Neuronal stem cell (in vitro differentiated cells): ENCODE measurements around the gene CTU2.
A peak's percentile ranks its signal among the peaks of the same experiment; 100 is the strongest.

Experiments used
- DNase-seq: peaks from one replicate; pipeline ENCODE4 v3.0.0-alpha.2; 2013; ENCODE audit warnings: low spot score
- H2AFZ ChIP-seq: one replicate; pipeline ENCODE4 v1.6.1; 2013; ENCODE audit warnings: mild to moderate bottlenecking, low read length, inconsistent platforms
- H2AK5ac ChIP-seq: 2 replicates; pipeline ENCODE4 v1.6.1; 2013; ENCODE audit warnings: low read depth, mild to moderate bottlenecking, inconsistent platforms, low read length, moderate library complexity, mixed read lengths
- H2BK120ac ChIP-seq: 2 replicates; pipeline ENCODE4 v1.6.1; 2013; ENCODE audit warnings: low read depth, mild to moderate bottlenecking, inconsistent platforms, low read length, moderate library complexity, mixed read lengths
- H2BK12ac ChIP-seq: one replicate; pipeline ENCODE4 v1.6.1; 2013; ENCODE audit warnings: low read length, inconsistent platforms
- H2BK15ac ChIP-seq: 2 replicates; pipeline ENCODE4 v1.6.1; 2013; ENCODE audit warnings: mild to moderate bottlenecking, low read length, inconsistent platforms, mixed read lengths
- H2BK5ac ChIP-seq: one replicate; pipeline ENCODE4 v1.6.1; 2013; ENCODE audit warnings: inconsistent platforms, mild to moderate bottlenecking, low read length, moderate library complexity
- H3K14ac ChIP-seq: one replicate; pipeline ENCODE4 v1.6.1; 2013; ENCODE audit warnings: low read length, inconsistent platforms
- H3K18ac ChIP-seq: 2 replicates; pipeline ENCODE4 v1.6.1; 2013; ENCODE audit warnings: low read length, inconsistent platforms
- H3K23ac ChIP-seq: 2 replicates; pipeline ENCODE4 v1.6.1; 2013; ENCODE audit warnings: low read depth, mild to moderate bottlenecking, mixed read lengths, low read length, inconsistent platforms; ENCODE audit not compliant: poor library complexity
- H3K27ac ChIP-seq: replicated peaks from 3 replicates; pipeline ENCODE4 v1.5.1; 2013; ENCODE audit warnings: low read length, inconsistent platforms
- H3K27me3 ChIP-seq, 3 experiments: 2 replicates each; pipeline ENCODE4 v1.6.1; 2013; ENCODE audit warnings: low read length in 3 of 3, mild to moderate bottlenecking in 2 of 3, inconsistent platforms in 1 of 3, low read depth in 1 of 3, mixed read lengths in 1 of 3, moderate library complexity in 1 of 3; ENCODE audit not compliant: control insufficient read depth in 3 of 3, insufficient read depth in 3 of 3
- H3K36me3 ChIP-seq, 2 donors: replicated peaks in 1 of 2; 2 replicates each; pipeline ENCODE4 v1.6.1; 2013; ENCODE audit warnings: low read length in 2 of 2; ENCODE audit not compliant: control insufficient read depth in 2 of 2, insufficient read depth in 2 of 2
- H3K4ac ChIP-seq: 2 replicates; pipeline ENCODE4 v1.6.1; 2013; ENCODE audit warnings: inconsistent platforms, mild to moderate bottlenecking, low read length, moderate library complexity
- H3K4me1 ChIP-seq, 2 donors: 1 replicate in 1 of 2; 2 replicates in 1 of 2; pipeline ENCODE4 v1.6.1; 2013; ENCODE audit warnings: low read length in 2 of 2, low read depth in 1 of 2; ENCODE audit not compliant: control insufficient read depth in 2 of 2, insufficient read depth in 1 of 2
- H3K4me2 ChIP-seq: one replicate; pipeline ENCODE4 v1.6.1; 2013; ENCODE audit warnings: mild to moderate bottlenecking, low read length, inconsistent platforms; ENCODE audit not compliant: insufficient read depth, poor library complexity, severe bottlenecking
- H3K4me3 ChIP-seq, 2 donors: 2 replicates each; pipeline ENCODE4 v1.5.1; 2013; ENCODE audit warnings: low read length in 2 of 2, mild to moderate bottlenecking in 2 of 2, inconsistent platforms in 1 of 2, moderate library complexity in 1 of 2
- H3K79me1 ChIP-seq: one replicate; pipeline ENCODE4 v1.6.1; 2013; ENCODE audit warnings: low read depth, mild to moderate bottlenecking, inconsistent platforms, low read length, moderate library complexity
- H3K9ac ChIP-seq: one replicate; pipeline ENCODE4 v1.6.1; 2013; ENCODE audit warnings: mild to moderate bottlenecking, low read depth, low read length, inconsistent platforms; ENCODE audit not compliant: poor library complexity
- H3K9me3 ChIP-seq, 2 donors: replicated peaks in 1 of 2; 2 replicates each; pipeline versions ENCODE3 to v1.6.1; 2013; ENCODE audit warnings: low read length in 2 of 2, mild to moderate bottlenecking in 2 of 2, inconsistent platforms in 1 of 2, low read depth in 1 of 2, mixed read lengths in 1 of 2, moderate library complexity in 1 of 2; ENCODE audit not compliant: control insufficient read depth in 2 of 2, insufficient read depth in 1 of 2
- H4K8ac ChIP-seq: one replicate; pipeline ENCODE4 v1.6.1; 2013; ENCODE audit warnings: low read depth, mild to moderate bottlenecking, inconsistent platforms, low read length, moderate library complexity
- H4K91ac ChIP-seq: one replicate; pipeline ENCODE4 v1.6.1; 2013; ENCODE audit warnings: low read length, low read depth, mild to moderate bottlenecking, inconsistent platforms; ENCODE audit not compliant: poor library complexity
- WGBS, 2 donors: extraction: QIAGEN DNeasy Blood & Tissue Kit; methylation state at CpG; one replicate each; pipeline ENCODE4 v1.1.7; 2013; ENCODE audit warnings: missing lambda C conversion rate in 2 of 2, mixed read lengths in 1 of 2; ENCODE audit not compliant: insufficient read length in 2 of 2, insufficient replicate concordance in 1 of 2; ENCODE audit errors: extremely low coverage in 2 of 2; 5-methylcytosine and 5-hydroxymethylcytosine counted together

CTU2 gene

GRCh38 chr16:88739977-88740726 is 33.8 kb downstream of the CTU2 start:
- no CpG with 5 or more reads among the region's 33 CpGs for WGBS, 2 donors
- Histone ChIP-seq H2BK15ac (no peak overlapping the region), H4K91ac (no peak overlapping the region), H3K9me3 (no peaks in the 10 kb centered on the region), H3K36me3 (no peaks in the 10 kb centered on the region), H2BK12ac (no peak overlapping the region), H2BK5ac (no peak overlapping the region), H3K4me3 (no peak overlapping the region), H3K18ac (no peak overlapping the region), H3K4me1 (peaks cover 2 to 16% of the 10 kb centered on the region in 2 donors), H3K4me2 (no peak overlapping the region), H4K8ac (no peak overlapping the region), H3K27ac (no peak overlapping the region), H3K23ac (peak overlapping the region; percentile 80), H3K4ac (no peak overlapping the region), H3K79me1 (no peaks in the 10 kb centered on the region), H2AFZ (no peak overlapping the region), H3K14ac (peak overlapping the region; percentile 8), H2AK5ac (peak overlapping the region; percentile 70), H2BK120ac (no peak overlapping the region), H3K9ac (peak overlapping the region; percentile 60), H3K27me3 (peaks cover 0 to 7% (median 0%) of the 10 kb centered on the region in 3 experiments)
- DNase-seq = no peak

GRCh38 chr16:88740727-88741055 is 34.4 kb downstream of the CTU2 start:
- no peak for DNase-seq
- no peak overlapping the region for H3K27ac ChIP-seq
- H3K23ac ChIP-seq = peak overlapping the region; percentile 80
- H3K4me2 ChIP-seq = no peak overlapping the region
- no peaks in the 10 kb centered on the region for H3K79me1 ChIP-seq
- peaks cover 0 to 7% (median 0%) of the 10 kb centered on the region in 3 experiments for H3K27me3 ChIP-seq
- H3K36me3 ChIP-seq = no peaks in the 10 kb centered on the region
- no peak overlapping the region for H2BK15ac ChIP-seq
- peak overlapping the region; percentile 70 for H2AK5ac ChIP-seq
- H3K9me3 ChIP-seq = no peaks in the 10 kb centered on the region
- no peak overlapping the region for H3K18ac ChIP-seq
- peak overlapping the region; percentile 60 for H3K9ac ChIP-seq
- no peak overlapping the region for H4K91ac ChIP-seq
- no peak overlapping the region for H3K14ac ChIP-seq
- H2AFZ ChIP-seq = no peak overlapping the region
- peak overlapping the region; percentile 17 for H4K8ac ChIP-seq
- H3K4ac ChIP-seq = no peak overlapping the region
- H3K4me1 ChIP-seq = peaks cover 3 to 18% of the 10 kb centered on the region in 2 donors
- H2BK5ac ChIP-seq = no peak overlapping the region
- no peak overlapping the region for H3K4me3 ChIP-seq
- no peak overlapping the region for H2BK12ac ChIP-seq
- WGBS, 2 donors = no CpG with 5 or more reads among the region's 12 CpGs
- H2BK120ac ChIP-seq = no peak overlapping the region

- no peak for DNase-seq
- no peak overlapping the region for H2BK12ac ChIP-seq
- no peak overlapping the region for H3K27ac ChIP-seq
- peaks cover 3 to 18% of the 10 kb centered on the region in 2 donors for H3K4me1 ChIP-seq
- H3K9me3 ChIP-seq = no peaks in the 10 kb centered on the region
- no peak overlapping the region for H3K9ac ChIP-seq
- H3K4me2 ChIP-seq = no peak overlapping the region
- no peak overlapping the region for H4K8ac ChIP-seq
- H3K79me1 ChIP-seq = peaks cover 2% of the 10 kb centered on the region
- H3K18ac ChIP-seq = no peak overlapping the region
- no peak overlapping the region for H2AFZ ChIP-seq
- no peaks in the 10 kb centered on the region for H3K36me3 ChIP-seq
- H2BK120ac ChIP-seq = no peak overlapping the region
- no CpG with 5 or more reads among the region's 17 CpGs for WGBS, 2 donors
- no peak overlapping the region for H3K4ac ChIP-seq
- H3K14ac ChIP-seq = no peak overlapping the region
- H2BK5ac ChIP-seq = no peak overlapping the region
- no peak overlapping the region for H4K91ac ChIP-seq
- no peak overlapping the region for H3K4me3 ChIP-seq
- no peak overlapping the region for H2BK15ac ChIP-seq
- no peak overlapping the region for H3K23ac ChIP-seq
- no peak overlapping the region for H2AK5ac ChIP-seq
- H3K27me3 ChIP-seq = peaks cover 0 to 7% (median 0%) of the 10 kb centered on the region in 3 experiments
These were observed 35.1 kb downstream of the CTU2 start for GRCh38 chr16:88741368-88741767.

GRCh38 chr16:88742896-88743605 is 36.7 kb downstream of the CTU2 start:
- no peak overlapping the region for H2BK120ac ChIP-seq
- H3K18ac ChIP-seq = no peak overlapping the region
- H4K91ac ChIP-seq = peak overlapping the region; percentile 72
- peak overlapping the region; percentile 56 for H3K14ac ChIP-seq
- H3K27ac ChIP-seq = no peak overlapping the region
- H4K8ac ChIP-seq = no peak overlapping the region
- H3K4me1 ChIP-seq = peaks cover 1 to 15% of the 10 kb centered on the region in 2 donors
- H3K4me3 ChIP-seq = no peak overlapping the region
- H2BK15ac ChIP-seq = peak overlapping the region; percentile 70
- peaks cover 2% of the 10 kb centered on the region for H3K79me1 ChIP-seq
- H3K9ac ChIP-seq = peak overlapping the region; percentile 60
- DNase-seq = no peak
- no peak overlapping the region for H3K4ac ChIP-seq
- no peak overlapping the region for H2AFZ ChIP-seq
- no peaks in the 10 kb centered on the region for H3K36me3 ChIP-seq
- peak overlapping the region; percentile 12 for H2BK12ac ChIP-seq
- peak overlapping the region; percentile 90 for H2AK5ac ChIP-seq
- H3K27me3 ChIP-seq = peaks cover 0 to 4% (median 0%) of the 10 kb centered on the region in 3 experiments
- no CpG with 5 or more reads among the region's 19 CpGs for WGBS, 2 donors
- H2BK5ac ChIP-seq = no peak overlapping the region
- H3K9me3 ChIP-seq = no peaks in the 10 kb centered on the region
- H3K4me2 ChIP-seq = no peak overlapping the region
- H3K23ac ChIP-seq = peak overlapping the region; percentile 86
